ENCODE data around the gene TIAM2. TPM values are rescaled to one million over a fixed set of nuclear protein-coding genes. Genes with fewer than 3 reads are reported as not detected.

Gene TIAM2
- total RNA-seq, 2 donors from 2014 or later, result 9.3 to 10.3 TPM

- no peak overlapping the region for H3K27ac ChIP-seq
- no peaks in the 10 kb centered on the region for H3K27me3 ChIP-seq
- H3K4me1 ChIP-seq, result no peaks in the 10 kb centered on the region
- DNase-seq (ENCODE audit: low spot score), result no peak
- TF ChIP-seq, protein P1, sequence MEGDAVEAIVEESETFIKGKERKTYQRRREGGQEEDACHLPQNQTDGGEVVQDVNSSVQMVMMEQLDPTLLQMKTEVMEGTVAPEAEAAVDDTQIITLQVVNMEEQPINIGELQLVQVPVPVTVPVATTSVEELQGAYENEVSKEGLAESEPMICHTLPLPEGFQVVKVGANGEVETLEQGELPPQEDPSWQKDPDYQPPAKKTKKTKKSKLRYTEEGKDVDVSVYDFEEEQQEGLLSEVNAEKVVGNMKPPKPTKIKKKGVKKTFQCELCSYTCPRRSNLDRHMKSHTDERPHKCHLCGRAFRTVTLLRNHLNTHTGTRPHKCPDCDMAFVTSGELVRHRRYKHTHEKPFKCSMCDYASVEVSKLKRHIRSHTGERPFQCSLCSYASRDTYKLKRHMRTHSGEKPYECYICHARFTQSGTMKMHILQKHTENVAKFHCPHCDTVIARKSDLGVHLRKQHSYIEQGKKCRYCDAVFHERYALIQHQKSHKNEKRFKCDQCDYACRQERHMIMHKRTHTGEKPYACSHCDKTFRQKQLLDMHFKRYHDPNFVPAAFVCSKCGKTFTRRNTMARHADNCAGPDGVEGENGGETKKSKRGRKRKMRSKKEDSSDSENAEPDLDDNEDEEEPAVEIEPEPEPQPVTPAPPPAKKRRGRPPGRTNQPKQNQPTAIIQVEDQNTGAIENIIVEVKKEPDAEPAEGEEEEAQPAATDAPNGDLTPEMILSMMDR (IDR thresholded peaks at IDR 0.05), result no peak
- peaks cover 22% of the 10 kb centered on the region for H3K36me3 ChIP-seq
- no peaks in the 10 kb centered on the region for H3K9me3 ChIP-seq
- no peak overlapping the region for H3K4me3 ChIP-seq
Measured at GRCh38 chr6:155292711-155293110, 297.6 kb downstream of the TIAM2 start.

- no peak for DNase-seq (ENCODE audit: low spot score)
- H3K4me1 ChIP-seq, result no peaks in the 10 kb centered on the region
- TF ChIP-seq, protein P1 (IDR thresholded peaks at IDR 0.05), result no peak
- no peak overlapping the region for H3K4me3 ChIP-seq
- H3K27me3 ChIP-seq, result no peaks in the 10 kb centered on the region
- H3K27ac ChIP-seq, result no peak overlapping the region
- peaks cover 24% of the 10 kb centered on the region for H3K36me3 ChIP-seq
- no peaks in the 10 kb centered on the region for H3K9me3 ChIP-seq
Measured at GRCh38 chr6:155297669-155298068, 302.6 kb downstream of the TIAM2 start.

GRCh38 chr6:155301867-155302266 is 306.8 kb downstream of the TIAM2 start:
- Histone ChIP-seq H3K4me1 (no peaks in the 10 kb centered on the region), H3K27me3 (no peaks in the 10 kb centered on the region), H3K27ac (no peak overlapping the region), H3K36me3 (peaks cover 10% of the 10 kb centered on the region), H3K4me3 (no peak overlapping the region), H3K9me3 (no peaks in the 10 kb centered on the region)
- no peak for DNase-seq (ENCODE audit: low spot score)
- TF ChIP-seq, protein P1 (IDR thresholded peaks at IDR 0.05), result no peak

DNA sequence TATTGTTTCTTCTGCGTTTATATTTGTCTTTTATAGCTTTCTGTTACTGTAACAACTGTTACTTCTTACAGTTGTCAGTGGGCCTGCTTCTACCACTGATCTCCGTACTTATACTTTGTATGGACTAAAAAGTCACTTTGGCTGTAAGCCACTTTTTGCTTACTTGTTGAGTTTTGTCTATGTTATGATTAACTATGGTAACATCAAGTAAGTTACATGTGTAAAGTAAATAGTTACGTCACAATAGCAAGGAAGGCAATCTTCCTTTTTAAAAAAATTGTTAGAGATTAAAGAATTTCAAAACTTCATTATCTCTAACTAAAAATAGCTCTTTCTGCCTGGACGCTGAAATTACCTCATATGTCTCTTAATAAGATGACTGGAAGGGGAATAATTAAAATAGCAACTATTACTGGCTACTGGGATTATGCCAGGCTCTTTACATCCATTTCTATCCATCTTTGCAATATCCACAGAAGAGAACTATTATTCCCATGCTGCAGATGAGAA is 308.3 kb downstream of the TIAM2 start:
- no peaks in the 10 kb centered on the region for H3K4me1 ChIP-seq
- no peak overlapping the region for H3K27ac ChIP-seq
- H3K27me3 ChIP-seq, result no peaks in the 10 kb centered on the region
- TF ChIP-seq, protein P1 (IDR thresholded peaks at IDR 0.05), result no peak
- H3K4me3 ChIP-seq, result no peak overlapping the region
- DNase-seq (ENCODE audit: low spot score), result no peak
- no peaks in the 10 kb centered on the region for H3K36me3 ChIP-seq
- no peaks in the 10 kb centered on the region for H3K9me3 ChIP-seq

DNA sequence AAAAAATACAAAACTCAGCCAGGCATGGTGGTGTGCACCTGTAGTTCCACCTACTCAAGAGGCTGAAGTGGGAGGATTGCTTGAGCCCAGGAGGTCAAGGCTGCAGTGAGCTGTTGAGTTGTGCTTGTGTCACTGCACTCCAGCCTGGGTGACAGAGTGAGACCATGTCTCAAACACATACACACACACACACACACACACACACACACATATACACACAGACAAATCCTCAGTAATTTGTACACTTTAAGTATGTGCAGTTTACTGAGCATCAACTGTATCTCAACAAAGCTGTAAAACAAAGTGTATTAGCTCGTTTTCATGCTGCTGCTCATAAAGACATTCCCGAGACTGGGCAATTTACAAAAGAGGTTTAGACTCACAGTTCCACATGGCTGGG is 311.8 kb downstream of the TIAM2 start:
- TF ChIP-seq, protein P1 (IDR thresholded peaks at IDR 0.05), result no peak

More for the DNA sequence above, 311.8 kb downstream of the TIAM2 start:
- H3K36me3 ChIP-seq, result no peaks in the 10 kb centered on the region
- no peaks in the 10 kb centered on the region for H3K9me3 ChIP-seq
- no peak overlapping the region for H3K4me3 ChIP-seq
- no peaks in the 10 kb centered on the region for H3K27me3 ChIP-seq
- no peak for DNase-seq (ENCODE audit: low spot score)
- no peak overlapping the region for H3K27ac ChIP-seq
- H3K4me1 ChIP-seq, result no peaks in the 10 kb centered on the region

All from right atrium auricular region (tissue), 2 donors.